HL-60 (cell line): ENCODE data around the gene MAN1C1.

Experiments used
- DNase-seq, 2 experiments: peaks; one replicate each; pipeline ENCODE4 v3.0.0-alpha.2; 2010 to 2020; ENCODE audit warnings: low read depth in 1 of 2, low spot score in 1 of 2
- H3K27ac ChIP-seq: fragments of 250-450 bp; sonication (Bioruptor Pico); replicated peaks from 2 replicates; pipeline ENCODE4 v1.5.1; 2020; ENCODE audit warnings: mild to moderate bottlenecking, moderate library complexity
- H3K27me3 ChIP-seq: fragments of 250-450 bp; sonication (Bioruptor Pico); 2 replicates; pipeline ENCODE4 v1.5.1; 2021; ENCODE audit warnings: mild to moderate bottlenecking, moderate library complexity; ENCODE audit not compliant: insufficient read depth, poor library complexity, severe bottlenecking
- H3K4me3 ChIP-seq: replicated peaks from 2 replicates; pipeline ENCODE4 v1.5.1; 2011; ENCODE audit warnings: mild to moderate bottlenecking, control low read depth, low read length; ENCODE audit not compliant: insufficient read depth
- GABPA ChIP-seq: IDR thresholded peaks from 2 replicates; pipeline ENCODE4 v1.6.1; 2012; ENCODE audit warnings: low read depth
- POLR2AphosphoS5 ChIP-seq: IDR thresholded peaks from 2 replicates; pipeline ENCODE4 v1.6.1; 2012; ENCODE audit warnings: low read depth
- SPI1 ChIP-seq: IDR thresholded peaks from 2 replicates; pipeline ENCODE4 v1.6.1; 2012; ENCODE audit warnings: low read depth, mild to moderate bottlenecking, borderline replicate concordance
- TF ChIP-seq, protein P1 (sequence below): IDR thresholded peaks from one replicate; pipeline ENCODE4 v1.5.1; 2011; ENCODE audit warnings: low read length, control low read depth, inconsistent platforms; ENCODE audit not compliant: insufficient read depth
- TF ChIP-seq, protein P2 (sequence below): IDR thresholded peaks from 2 replicates; pipeline ENCODE4 v1.6.1; 2012; ENCODE audit warnings: low read depth; ENCODE audit not compliant: insufficient replicate concordance

Gene MAN1C1

DNA sequence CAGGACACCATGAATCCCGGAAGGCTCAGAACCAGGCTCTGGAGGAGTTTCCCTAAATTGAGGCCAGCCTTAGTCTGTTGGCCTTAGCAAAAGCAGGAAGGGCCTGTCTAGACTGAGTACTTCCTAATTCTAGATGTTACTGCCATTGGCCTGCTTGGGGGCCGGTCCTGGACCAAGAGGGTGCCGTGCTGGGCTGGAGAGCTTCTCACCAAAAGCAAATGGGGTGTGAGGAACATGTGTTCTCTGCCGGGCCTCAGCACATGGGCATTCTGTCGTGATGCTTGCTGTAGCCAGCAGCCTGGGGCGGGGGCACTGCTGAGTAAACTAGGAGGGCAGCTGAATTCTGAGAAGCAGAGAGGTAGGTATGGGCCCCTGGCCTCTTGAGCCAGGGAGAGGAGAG is 35.7 kb upstream of the MAN1C1 start:
- peak in 1 of 2 experiments; percentile 43 for DNase-seq
- H3K27me3 ChIP-seq, result no peaks in the 10 kb centered on the region
- no peak for TF ChIP-seq GABPA
- TF ChIP-seq, protein P1, sequence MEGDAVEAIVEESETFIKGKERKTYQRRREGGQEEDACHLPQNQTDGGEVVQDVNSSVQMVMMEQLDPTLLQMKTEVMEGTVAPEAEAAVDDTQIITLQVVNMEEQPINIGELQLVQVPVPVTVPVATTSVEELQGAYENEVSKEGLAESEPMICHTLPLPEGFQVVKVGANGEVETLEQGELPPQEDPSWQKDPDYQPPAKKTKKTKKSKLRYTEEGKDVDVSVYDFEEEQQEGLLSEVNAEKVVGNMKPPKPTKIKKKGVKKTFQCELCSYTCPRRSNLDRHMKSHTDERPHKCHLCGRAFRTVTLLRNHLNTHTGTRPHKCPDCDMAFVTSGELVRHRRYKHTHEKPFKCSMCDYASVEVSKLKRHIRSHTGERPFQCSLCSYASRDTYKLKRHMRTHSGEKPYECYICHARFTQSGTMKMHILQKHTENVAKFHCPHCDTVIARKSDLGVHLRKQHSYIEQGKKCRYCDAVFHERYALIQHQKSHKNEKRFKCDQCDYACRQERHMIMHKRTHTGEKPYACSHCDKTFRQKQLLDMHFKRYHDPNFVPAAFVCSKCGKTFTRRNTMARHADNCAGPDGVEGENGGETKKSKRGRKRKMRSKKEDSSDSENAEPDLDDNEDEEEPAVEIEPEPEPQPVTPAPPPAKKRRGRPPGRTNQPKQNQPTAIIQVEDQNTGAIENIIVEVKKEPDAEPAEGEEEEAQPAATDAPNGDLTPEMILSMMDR, result no peak
- peak; percentile 31; the same call in 1 of the 2 replicates for TF ChIP-seq SPI1
- TF ChIP-seq POLR2AphosphoS5, result no peak
- TF ChIP-seq, protein P2, sequence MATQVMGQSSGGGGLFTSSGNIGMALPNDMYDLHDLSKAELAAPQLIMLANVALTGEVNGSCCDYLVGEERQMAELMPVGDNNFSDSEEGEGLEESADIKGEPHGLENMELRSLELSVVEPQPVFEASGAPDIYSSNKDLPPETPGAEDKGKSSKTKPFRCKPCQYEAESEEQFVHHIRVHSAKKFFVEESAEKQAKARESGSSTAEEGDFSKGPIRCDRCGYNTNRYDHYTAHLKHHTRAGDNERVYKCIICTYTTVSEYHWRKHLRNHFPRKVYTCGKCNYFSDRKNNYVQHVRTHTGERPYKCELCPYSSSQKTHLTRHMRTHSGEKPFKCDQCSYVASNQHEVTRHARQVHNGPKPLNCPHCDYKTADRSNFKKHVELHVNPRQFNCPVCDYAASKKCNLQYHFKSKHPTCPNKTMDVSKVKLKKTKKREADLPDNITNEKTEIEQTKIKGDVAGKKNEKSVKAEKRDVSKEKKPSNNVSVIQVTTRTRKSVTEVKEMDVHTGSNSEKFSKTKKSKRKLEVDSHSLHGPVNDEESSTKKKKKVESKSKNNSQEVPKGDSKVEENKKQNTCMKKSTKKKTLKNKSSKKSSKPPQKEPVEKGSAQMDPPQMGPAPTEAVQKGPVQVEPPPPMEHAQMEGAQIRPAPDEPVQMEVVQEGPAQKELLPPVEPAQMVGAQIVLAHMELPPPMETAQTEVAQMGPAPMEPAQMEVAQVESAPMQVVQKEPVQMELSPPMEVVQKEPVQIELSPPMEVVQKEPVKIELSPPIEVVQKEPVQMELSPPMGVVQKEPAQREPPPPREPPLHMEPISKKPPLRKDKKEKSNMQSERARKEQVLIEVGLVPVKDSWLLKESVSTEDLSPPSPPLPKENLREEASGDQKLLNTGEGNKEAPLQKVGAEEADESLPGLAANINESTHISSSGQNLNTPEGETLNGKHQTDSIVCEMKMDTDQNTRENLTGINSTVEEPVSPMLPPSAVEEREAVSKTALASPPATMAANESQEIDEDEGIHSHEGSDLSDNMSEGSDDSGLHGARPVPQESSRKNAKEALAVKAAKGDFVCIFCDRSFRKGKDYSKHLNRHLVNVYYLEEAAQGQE, result no peak
- no peak overlapping the region for H3K27ac ChIP-seq
- no peak overlapping the region for H3K4me3 ChIP-seq

DNA sequence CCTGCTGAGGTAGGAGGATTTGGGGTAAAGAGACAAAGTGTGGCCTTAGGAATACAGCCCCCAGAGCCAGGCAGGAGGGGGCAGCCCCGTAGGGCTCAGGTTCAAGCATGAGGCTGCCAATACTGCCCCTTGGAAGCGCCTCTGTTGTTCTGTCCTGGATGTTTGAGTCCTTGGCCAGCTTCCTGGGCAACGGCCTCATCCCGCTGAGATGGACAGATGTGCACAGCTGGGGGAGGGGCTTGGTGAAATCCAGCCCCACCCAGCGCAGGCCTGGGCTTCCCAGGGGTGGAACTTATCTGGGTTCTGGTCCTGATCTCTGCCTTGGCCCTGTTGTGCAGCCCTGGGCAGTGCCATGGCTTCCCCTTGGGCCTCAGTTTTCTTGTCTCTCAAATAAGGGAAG is 34.8 kb upstream of the MAN1C1 start:
- Histone ChIP-seq H3K4me3 (no peak overlapping the region), H3K27me3 (no peaks in the 10 kb centered on the region), H3K27ac (no peak overlapping the region)
- DNase-seq, result no peak
- TF ChIP-seq, protein P1, result no peak
- TF ChIP-seq POLR2AphosphoS5, result no peak
- TF ChIP-seq SPI1, result no peak
- no peak for TF ChIP-seq GABPA
- TF ChIP-seq, protein P2, result no peak

DNA sequence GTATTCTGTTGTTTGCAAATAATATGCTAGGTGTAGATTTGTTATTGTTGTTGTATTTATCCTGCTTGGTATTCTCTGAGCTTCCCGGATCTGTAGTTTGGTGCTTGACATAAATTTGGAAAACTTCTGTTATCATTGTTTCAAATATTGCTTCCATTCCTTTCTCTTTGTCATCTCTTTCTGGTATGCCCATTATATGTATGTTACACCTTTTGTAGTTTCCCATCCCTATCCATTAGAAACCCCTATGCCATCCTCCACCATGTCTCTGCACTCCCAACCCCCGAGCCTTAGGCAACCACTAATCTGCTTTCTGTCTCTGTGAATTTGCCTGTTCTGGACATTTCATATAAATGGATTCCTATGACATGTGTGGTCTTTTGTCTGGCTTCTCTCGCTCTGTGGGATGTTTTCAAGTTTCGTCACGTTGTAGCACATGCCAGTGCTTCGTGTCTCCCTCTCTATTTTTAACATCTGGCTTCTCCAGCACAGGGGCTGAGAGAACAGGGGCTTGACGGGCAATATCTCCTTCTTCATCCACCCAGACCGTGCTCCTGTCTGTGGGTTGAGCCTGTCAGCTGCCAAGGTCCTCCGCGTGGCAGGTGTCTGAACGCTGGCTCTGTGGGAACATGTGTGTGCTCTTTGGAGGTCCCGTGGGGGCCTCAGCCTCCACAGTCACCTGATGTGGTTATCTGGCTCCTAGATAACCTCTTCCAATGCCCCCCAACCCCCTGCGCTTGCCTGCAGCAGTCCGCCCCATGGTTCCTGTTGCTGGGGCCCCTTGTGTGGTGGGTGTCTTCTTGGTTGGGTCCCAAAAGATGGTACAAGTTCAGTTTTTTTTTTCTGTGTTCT is 32.8 kb upstream of the MAN1C1 start:
- H3K27me3 ChIP-seq, result no peaks in the 10 kb centered on the region
- TF ChIP-seq GABPA (no peak), SPI1 (no peak), POLR2AphosphoS5 (no peak)
- TF ChIP-seq, protein P2, result no peak
- TF ChIP-seq, protein P1, result no peak
- H3K4me3 ChIP-seq, result no peak overlapping the region
- DNase-seq, result no peak
- no peak overlapping the region for H3K27ac ChIP-seq
